Prostate gland (tissue), 2 donors: ENCODE measurements around the gene LAMA3. TPM values are rescaled to one million over a fixed set of nuclear protein-coding genes. Genes with fewer than 3 reads are reported as not detected.
A peak's percentile ranks its signal among the peaks of the same experiment; 100 is the strongest.

ENCODE experiments used
- DNase-seq: peaks from one replicate; pipeline ENCODE4 v3.0.0-alpha.2; 2019; ENCODE audit warnings: low spot score
- H3K27ac ChIP-seq, 2 donors: fragments of 200-600 bp; sonication (generic); 2 replicates each; pipeline ENCODE4 v1.5.1; 2017 to 2019
- H3K27me3 ChIP-seq: fragments of 200-600 bp; sonication (generic); replicated peaks from 2 replicates; pipeline ENCODE4 v1.5.1; 2019; ENCODE audit not compliant: insufficient read depth
- H3K36me3 ChIP-seq, 2 donors: fragments of 200-600 bp; sonication (generic); 1 replicate in 1 of 2; 2 replicates in 1 of 2; pipeline versions ENCODE4 v1.5.1 to v1.8.1; 2017 to 2019
- H3K4me1 ChIP-seq: fragments of 200-600 bp; sonication (generic); replicated peaks from 2 replicates; pipeline ENCODE4 v1.5.1; 2019
- H3K4me3 ChIP-seq, 2 donors: fragments of 200-600 bp; sonication (generic); 2 replicates each; pipeline ENCODE4 v1.5.1; 2017 to 2019
- H3K9me3 ChIP-seq: fragments of 200-600 bp; sonication (generic); 2 replicates; pipeline ENCODE4 v1.5.1; 2017
- POLR2A ChIP-seq: fragments of 450-650 bp; IDR thresholded peaks from one replicate; pipeline ENCODE4 v1.6.1; 2016; ENCODE audit warnings: antibody characterized with exemption, mild to moderate bottlenecking
- POLR2AphosphoS5 ChIP-seq: sonication (generic); formaldehyde crosslinking; IDR thresholded peaks from one replicate; pipeline ENCODE4 v1.6.1; 2017; ENCODE audit warnings: antibody characterized with exemption
- WGBS: methylation state at CpG from one replicate; pipeline ENCODE4 v1.1.5; 2018; 5-methylcytosine and 5-hydroxymethylcytosine counted together
- intact Hi-C: fragments of 100-400 bp; cut with DNase I; formaldehyde crosslinking; loops from one replicate; pipeline ENCODE4 v1.14.2; 2022
- total RNA-seq, 2 donors: library from RNA; depleted of rRNA; stranded (reverse); fragments of >200 nt; gene quantifications; one replicate each; pipeline ENCODE4 v1.1.0, GENCODE V29; 2016
- TF ChIP-seq, protein P1 (sequence below), 4 experiments: fragments of 200-600 bp in 2 of 4; fragments of 450-650 bp in 2 of 4; sonication (generic) in 2 of 4; IDR thresholded peaks; 1 replicate in 3 of 4; 2 replicates in 1 of 4; pipeline ENCODE4 v1.5.1; 2016 to 2019; ENCODE audit warnings: antibody characterized with exemption in 4 of 4, mild to moderate bottlenecking in 2 of 4, moderate library complexity in 2 of 4

Gene LAMA3
- total RNA-seq, 2 donors from 2014 or later = 31.3 to 35.9 TPM

- H3K27ac ChIP-seq = peak overlapping the region; percentile 28 to 44
- H3K9me3 ChIP-seq = no peaks in the 10 kb centered on the region
- TF ChIP-seq POLR2AphosphoS5 (no peak), POLR2A (no peak)
- TF ChIP-seq, protein P1, sequence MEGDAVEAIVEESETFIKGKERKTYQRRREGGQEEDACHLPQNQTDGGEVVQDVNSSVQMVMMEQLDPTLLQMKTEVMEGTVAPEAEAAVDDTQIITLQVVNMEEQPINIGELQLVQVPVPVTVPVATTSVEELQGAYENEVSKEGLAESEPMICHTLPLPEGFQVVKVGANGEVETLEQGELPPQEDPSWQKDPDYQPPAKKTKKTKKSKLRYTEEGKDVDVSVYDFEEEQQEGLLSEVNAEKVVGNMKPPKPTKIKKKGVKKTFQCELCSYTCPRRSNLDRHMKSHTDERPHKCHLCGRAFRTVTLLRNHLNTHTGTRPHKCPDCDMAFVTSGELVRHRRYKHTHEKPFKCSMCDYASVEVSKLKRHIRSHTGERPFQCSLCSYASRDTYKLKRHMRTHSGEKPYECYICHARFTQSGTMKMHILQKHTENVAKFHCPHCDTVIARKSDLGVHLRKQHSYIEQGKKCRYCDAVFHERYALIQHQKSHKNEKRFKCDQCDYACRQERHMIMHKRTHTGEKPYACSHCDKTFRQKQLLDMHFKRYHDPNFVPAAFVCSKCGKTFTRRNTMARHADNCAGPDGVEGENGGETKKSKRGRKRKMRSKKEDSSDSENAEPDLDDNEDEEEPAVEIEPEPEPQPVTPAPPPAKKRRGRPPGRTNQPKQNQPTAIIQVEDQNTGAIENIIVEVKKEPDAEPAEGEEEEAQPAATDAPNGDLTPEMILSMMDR (IDR thresholded peaks at IDR 0.05) = no peak
- 69% methylated on average over 11 of the region's 11 CpGs for WGBS
- DNase-seq = no peak
- no peaks in the 10 kb centered on the region for H3K4me1 ChIP-seq
- no peaks in the 10 kb centered on the region for H3K27me3 ChIP-seq
- H3K4me3 ChIP-seq = no peak overlapping the region
- intact Hi-C loops = no loop called here
- no peaks in the 10 kb centered on the region for H3K36me3 ChIP-seq
These were observed 275.3 kb downstream of the LAMA3 start for GRCh38 chr18:23964282-23965238.

DNA sequence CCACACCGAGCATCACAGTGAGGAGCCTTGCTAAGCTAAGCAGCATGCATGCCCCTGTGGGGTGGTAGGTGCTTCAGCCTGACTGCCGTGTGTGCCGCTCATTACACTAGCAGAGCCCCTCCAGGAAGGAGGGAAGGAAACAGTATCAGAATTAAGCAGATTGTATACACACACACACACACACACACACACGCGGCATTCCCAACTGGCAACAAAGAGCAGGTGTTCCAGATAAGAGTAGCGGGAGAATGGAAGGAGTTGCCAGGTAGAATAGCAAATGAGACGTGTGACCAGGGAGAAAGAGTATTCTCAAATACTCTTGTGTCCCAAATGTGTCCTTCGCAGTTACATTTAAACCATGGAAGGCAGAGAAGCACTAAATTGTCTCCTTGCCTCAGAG is 277.7 kb downstream of the LAMA3 start:
- no peak overlapping the region for H3K4me3 ChIP-seq
- H3K36me3 ChIP-seq = no peaks in the 10 kb centered on the region
- H3K27ac ChIP-seq = no peak overlapping the region
- TF ChIP-seq POLR2A (no peak), POLR2AphosphoS5 (no peak)
- TF ChIP-seq, protein P1 (IDR thresholded peaks at IDR 0.05) = no peak
- 91% methylated on average over 8 of the region's 8 CpGs for WGBS
- H3K4me1 ChIP-seq = no peaks in the 10 kb centered on the region
- intact Hi-C loops = no loop called here
- DNase-seq = no peak
- no peaks in the 10 kb centered on the region for H3K27me3 ChIP-seq
- H3K9me3 ChIP-seq = no peaks in the 10 kb centered on the region

DNA sequence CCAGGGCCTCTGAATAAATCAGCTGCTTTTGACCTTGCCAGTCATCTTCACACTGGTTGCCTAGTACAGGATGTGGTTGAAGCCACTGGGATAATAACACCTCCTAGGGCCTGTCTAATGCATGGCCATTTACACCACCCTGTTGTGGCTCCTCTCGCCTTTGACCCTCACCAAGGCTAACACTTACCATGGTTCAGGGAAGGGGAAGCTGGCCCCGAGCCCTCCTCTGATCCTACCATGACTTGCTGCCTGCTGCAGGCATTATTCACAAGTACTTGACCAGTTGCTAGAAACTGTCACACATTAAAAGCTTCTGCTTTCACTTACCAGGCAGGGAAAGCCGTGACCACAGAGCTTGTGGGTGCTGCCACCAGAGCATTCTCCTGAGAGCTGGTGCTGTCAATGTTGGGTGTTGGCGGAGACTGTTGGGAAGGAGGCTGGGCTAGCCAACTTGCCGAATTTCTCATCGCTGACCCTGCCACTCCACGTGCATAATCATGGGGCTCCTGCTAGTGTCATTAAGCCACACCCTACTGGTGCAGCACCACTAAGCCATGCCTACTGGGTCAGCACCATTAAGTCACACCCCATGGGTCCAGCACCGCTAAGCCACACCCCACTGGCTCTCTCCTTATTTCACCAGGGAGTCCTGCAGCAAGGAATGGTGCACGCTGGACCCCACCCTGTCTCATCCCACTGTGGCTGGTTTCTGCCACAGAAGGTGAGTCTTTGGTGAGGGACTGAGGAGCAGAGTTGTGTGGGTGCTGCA is 278.3 kb downstream of the LAMA3 start:
- H3K36me3 ChIP-seq = no peaks in the 10 kb centered on the region
- intact Hi-C loops = no loop called here
- WGBS = 92% methylated on average over 9 of the region's 9 CpGs

DNA sequence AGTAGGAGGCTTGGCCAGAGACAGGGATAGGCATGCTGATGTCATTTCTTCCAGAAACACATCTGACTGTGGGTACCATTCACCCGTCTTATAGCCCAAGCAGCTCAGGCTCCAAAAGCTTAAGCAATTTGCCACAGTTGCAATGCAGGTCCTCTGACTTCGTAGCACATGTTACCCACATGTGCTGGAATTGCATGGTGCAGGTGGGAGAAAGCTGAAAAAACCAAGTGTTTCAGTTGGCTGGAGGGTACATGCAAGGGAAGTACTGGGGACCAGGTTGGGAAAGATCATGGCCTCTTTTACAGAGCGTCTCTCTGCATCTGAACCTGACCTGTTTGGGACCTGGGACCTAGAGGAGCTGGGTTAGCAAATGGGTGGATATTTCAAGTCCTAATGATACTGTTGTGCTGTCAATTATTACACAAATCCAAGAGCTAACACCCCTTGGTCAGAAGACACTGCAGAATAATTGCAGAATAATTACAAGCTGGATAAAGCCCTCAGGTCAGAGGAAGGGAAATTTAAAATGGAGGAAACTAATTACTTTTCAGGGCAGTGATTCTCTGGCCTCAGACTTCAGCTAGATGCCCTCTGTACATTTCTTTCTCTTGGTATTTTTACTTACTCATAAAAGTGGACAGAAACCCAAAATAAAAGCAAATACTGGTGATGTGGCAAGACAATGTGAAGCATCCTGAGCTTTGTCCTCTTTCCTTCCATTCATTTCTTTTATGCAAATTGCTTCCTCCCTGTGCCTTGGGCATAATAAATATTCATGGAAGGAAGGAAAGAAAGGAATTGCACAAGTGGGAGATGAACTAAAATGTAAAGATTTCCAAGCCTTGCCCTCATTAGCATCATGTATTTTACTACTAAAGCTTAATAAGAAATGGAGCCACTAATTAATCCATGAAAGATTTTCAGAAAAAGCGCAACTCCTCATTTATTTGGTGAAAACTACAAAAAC is 279.7 kb downstream of the LAMA3 start:
- no peak for TF ChIP-seq POLR2AphosphoS5
- no peak for TF ChIP-seq POLR2A
- TF ChIP-seq, protein P1 (IDR thresholded peaks at IDR 0.05) = no peak
- 96% methylated on average over 4 of the region's 4 CpGs for WGBS
- H3K4me1 ChIP-seq = no peaks in the 10 kb centered on the region
- no peaks in the 10 kb centered on the region for H3K36me3 ChIP-seq
- no peak for DNase-seq
- H3K4me3 ChIP-seq = no peak overlapping the region
- H3K27me3 ChIP-seq = no peaks in the 10 kb centered on the region
- no peaks in the 10 kb centered on the region for H3K9me3 ChIP-seq
- intact Hi-C loops = no loop called here
- no peak overlapping the region for H3K27ac ChIP-seq

More for the DNA sequence above, 278.3 kb downstream of the LAMA3 start:
- DNase-seq = no peak
- TF ChIP-seq POLR2A (no peak), POLR2AphosphoS5 (no peak)
- TF ChIP-seq, protein P1 (IDR thresholded peaks at IDR 0.05) = no peak
- H3K4me3 ChIP-seq = no peak overlapping the region
- H3K4me1 ChIP-seq = no peaks in the 10 kb centered on the region
- no peak overlapping the region for H3K27ac ChIP-seq
- no peaks in the 10 kb centered on the region for H3K9me3 ChIP-seq
- H3K27me3 ChIP-seq = no peaks in the 10 kb centered on the region
